Lower leg skin (tissue), 3 donors: Measurements from ENCODE around the gene PARP6.

Experiments used
- POLR2A ChIP-seq, 2 donors: fragments of 450-650 bp; IDR thresholded peaks; one replicate each; pipeline ENCODE4 v1.6.1; 2016 to 2017; ENCODE audit warnings: antibody characterized with exemption in 2 of 2, mild to moderate bottlenecking in 1 of 2, moderate library complexity in 1 of 2
- TF ChIP-seq, protein P1 (sequence below), 3 donors: fragments of 450-650 bp; IDR thresholded peaks; one replicate each; pipeline ENCODE4 v1.5.1; 2016; ENCODE audit warnings: antibody characterized with exemption in 3 of 3, mild to moderate bottlenecking in 3 of 3, moderate library complexity in 2 of 3

DNA sequence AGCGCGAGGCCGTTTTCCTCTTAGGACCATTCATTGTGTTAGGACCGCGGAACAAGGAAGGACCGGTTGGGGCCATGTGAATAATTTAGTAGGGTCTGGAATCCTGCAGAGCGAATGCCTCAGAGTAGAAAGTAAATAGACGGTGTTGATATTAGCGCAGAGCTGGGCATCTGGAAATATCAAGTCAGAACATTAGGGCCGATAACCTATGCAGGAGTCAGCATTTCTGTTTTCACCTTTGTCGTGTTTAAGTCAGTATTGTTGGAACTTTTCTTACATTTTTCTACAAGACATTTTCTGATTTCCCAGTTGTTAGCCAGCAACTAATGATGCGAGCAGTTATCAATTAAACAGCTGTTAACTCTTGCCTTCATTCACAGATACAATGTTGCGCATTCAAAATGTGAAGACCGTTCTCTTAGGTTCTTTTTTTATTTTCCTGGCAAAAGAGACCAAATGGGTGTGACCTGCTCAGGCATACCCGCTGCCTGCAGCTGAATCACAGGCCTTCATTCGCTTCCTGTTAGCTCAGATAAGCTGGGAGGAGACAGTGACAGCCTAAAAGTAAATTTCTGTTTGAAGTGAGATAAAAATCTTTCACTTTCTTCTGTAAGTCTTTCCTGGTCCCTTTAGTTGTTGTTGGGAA lies 40.4 kb downstream of the PARP6 start:
- TF ChIP-seq, protein P1, sequence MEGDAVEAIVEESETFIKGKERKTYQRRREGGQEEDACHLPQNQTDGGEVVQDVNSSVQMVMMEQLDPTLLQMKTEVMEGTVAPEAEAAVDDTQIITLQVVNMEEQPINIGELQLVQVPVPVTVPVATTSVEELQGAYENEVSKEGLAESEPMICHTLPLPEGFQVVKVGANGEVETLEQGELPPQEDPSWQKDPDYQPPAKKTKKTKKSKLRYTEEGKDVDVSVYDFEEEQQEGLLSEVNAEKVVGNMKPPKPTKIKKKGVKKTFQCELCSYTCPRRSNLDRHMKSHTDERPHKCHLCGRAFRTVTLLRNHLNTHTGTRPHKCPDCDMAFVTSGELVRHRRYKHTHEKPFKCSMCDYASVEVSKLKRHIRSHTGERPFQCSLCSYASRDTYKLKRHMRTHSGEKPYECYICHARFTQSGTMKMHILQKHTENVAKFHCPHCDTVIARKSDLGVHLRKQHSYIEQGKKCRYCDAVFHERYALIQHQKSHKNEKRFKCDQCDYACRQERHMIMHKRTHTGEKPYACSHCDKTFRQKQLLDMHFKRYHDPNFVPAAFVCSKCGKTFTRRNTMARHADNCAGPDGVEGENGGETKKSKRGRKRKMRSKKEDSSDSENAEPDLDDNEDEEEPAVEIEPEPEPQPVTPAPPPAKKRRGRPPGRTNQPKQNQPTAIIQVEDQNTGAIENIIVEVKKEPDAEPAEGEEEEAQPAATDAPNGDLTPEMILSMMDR (IDR thresholded peaks at IDR 0.05) = no peak
- no peak for TF ChIP-seq POLR2A (IDR thresholded peaks at IDR 0.05)
